HepG2 (cell line): Measurements from ENCODE around the gene LCORL. TPM values are rescaled to one million over a fixed set of nuclear protein-coding genes. Genes with fewer than 3 reads are reported as not detected.

Experiments used
- ATAC-seq: fragments of 200-7000 bp; cut with Tn5 transposase; 3 replicates; pipeline ENCODE4 v1.9.1; 2020; ENCODE audit warnings: mild to moderate bottlenecking, moderate library complexity
- BruUV-seq: library from RNA; stranded (reverse); fragments of 400-500 nt; replicated peaks from 2 replicates; lab custom pipeline; 2021; lab: Mats Ljungman, UMichigan
- CTCF ChIA-PET: fragments of 300-600 bp; formaldehyde crosslinking; extraction: SDS; loops from one replicate; lab custom pipeline; 2021; ENCODE audit warnings: low total read pairs, inconsistent platforms, low intra/inter-chr PET ratio; lab: Yijun Ruan, JAX
- POLR2A ChIA-PET: fragments of 350-600 bp; sonication (Branson Sonifier 250); formaldehyde crosslinking; loops from one replicate; lab custom pipeline; 2020; ENCODE audit warnings: antibody characterized with exemption, inconsistent platforms; lab: Yijun Ruan, JAX
- DNase-seq: peaks from one replicate; pipeline ENCODE4 v3.0.0-alpha.2; 2015; ENCODE audit warnings: low spot score
- FAIRE-seq: peaks from 3 replicates; lab custom pipeline; 2011; peaks lifted over from hg19 to GRCh38; lab: Jason Lieb, UNC
- H2AFZ ChIP-seq: one replicate; pipeline ENCODE4 v1.6.1; 2011; ENCODE audit warnings: low read length, inconsistent platforms
- H3K27ac ChIP-seq: fragments of 300-600 bp; 3 replicates; pipeline ENCODE4 v1.8.0; 2011; ENCODE audit warnings: mixed run types, mild to moderate bottlenecking, mixed read lengths, low read length, inconsistent platforms; ENCODE audit not compliant: insufficient read depth; ENCODE audit errors: extremely low read length
- H3K27me3 ChIP-seq, 2 experiments: fragments of 200-600 bp in 1 of 2; 2 replicates in 1 of 2; 3 replicates in 1 of 2; pipeline versions ENCODE4 v1.6.0 to v1.8.0; 2011; ENCODE audit warnings: low read length in 2 of 2, mild to moderate bottlenecking in 2 of 2, moderate library complexity in 2 of 2, inconsistent platforms in 1 of 2; ENCODE audit not compliant: insufficient read depth in 2 of 2, control insufficient read depth in 1 of 2
- H3K36me3 ChIP-seq, 2 experiments: fragments of 200-600 bp in 1 of 2; replicated peaks in 1 of 2; 2 replicates in 1 of 2; 3 replicates in 1 of 2; pipeline versions ENCODE4 v1.5.1 to v1.8.0; 2011; ENCODE audit warnings: low read length in 2 of 2, inconsistent platforms in 1 of 2; ENCODE audit not compliant: insufficient read depth in 2 of 2, control insufficient read depth in 1 of 2
- H3K4me1 ChIP-seq: 2 replicates; pipeline ENCODE4 v1.5.1; 2012; ENCODE audit warnings: low read length, inconsistent platforms; ENCODE audit not compliant: insufficient read depth
- H3K4me2 ChIP-seq: 2 replicates; pipeline ENCODE4 v1.6.0; 2011; ENCODE audit warnings: low read depth, low read length, inconsistent platforms
- H3K4me3 ChIP-seq, 3 experiments: fragments of 200-600 bp in 1 of 3; sonication (generic), shearing (Covaris generic) in 1 of 3; replicated peaks in 1 of 3; 2 replicates each; pipeline ENCODE4 v1.5.1; 2011 to 2016; ENCODE audit warnings: low read length in 3 of 3, inconsistent platforms in 2 of 3, low read depth in 2 of 3, mild to moderate bottlenecking in 2 of 3, control low read depth in 1 of 3, mixed read lengths in 1 of 3; ENCODE audit not compliant: insufficient read depth in 1 of 3
- H3K79me2 ChIP-seq: one replicate; pipeline ENCODE4 v1.6.1; 2011; ENCODE audit warnings: low read length, inconsistent platforms; ENCODE audit not compliant: insufficient read depth
- H3K9ac ChIP-seq: 2 replicates; pipeline ENCODE4 v1.6.0; 2011; ENCODE audit warnings: mild to moderate bottlenecking, low read depth, low read length, inconsistent platforms; ENCODE audit not compliant: insufficient read depth
- H3K9me3 ChIP-seq: 2 replicates; pipeline ENCODE4 v1.5.1; 2012; ENCODE audit warnings: mild to moderate bottlenecking, low read length
- H4K20me1 ChIP-seq: 2 replicates; pipeline ENCODE4 v1.6.0; 2011; ENCODE audit warnings: inconsistent platforms, mild to moderate bottlenecking, low read length, moderate library complexity; ENCODE audit not compliant: insufficient read depth
- DRAP1 ChIP-seq: IDR thresholded peaks from 2 replicates; pipeline ENCODE4 v1.6.1; 2016; ENCODE audit warnings: missing genetic modification reagents, missing compliant biosample characterization
- PAF1 ChIP-seq: IDR thresholded peaks from 2 replicates; pipeline ENCODE4 v1.6.1; 2016; ENCODE audit warnings: missing genetic modification reagents, missing compliant biosample characterization
- RBM39 ChIP-seq: fragments of 200-400 bp; formaldehyde crosslinking; IDR thresholded peaks from one replicate; pipeline ENCODE4 v1.6.1; 2018; ENCODE audit warnings: antibody characterized with exemption, mild to moderate bottlenecking, low read depth, low read length; ENCODE audit not compliant: poor library complexity, severe bottlenecking
- SMYD3 ChIP-seq: sonication (generic); formaldehyde crosslinking; IDR thresholded peaks from 2 replicates; pipeline ENCODE4 v1.8.1; 2023; ENCODE audit warnings: mild to moderate bottlenecking, missing genetic modification reagents
- TEAD2 ChIP-seq: sonication (generic); formaldehyde crosslinking; IDR thresholded peaks from 2 replicates; pipeline ENCODE4 v1.9.0; 2021; ENCODE audit warnings: missing genetic modification reagents
- TEAD3 ChIP-seq: optimal IDR thresholded peaks from 2 replicates; pipeline ENCODE3; 2016; ENCODE audit warnings: borderline replicate concordance
- ZNF326 ChIP-seq: sonication (generic); formaldehyde crosslinking; IDR thresholded peaks from 2 replicates; pipeline ENCODE4 v1.4.0; 2020; ENCODE audit warnings: missing genetic modification reagents, borderline replicate concordance
- ZNF644 ChIP-seq: IDR thresholded peaks from 2 replicates; pipeline ENCODE4 v1.6.1; 2016; ENCODE audit warnings: low read depth
- WGBS: methylation state at CpG from one replicate; pipeline ENCODE4 v1.1.6; 2017; ENCODE audit warnings: low lambda C conversion rate; 5-methylcytosine and 5-hydroxymethylcytosine counted together
- in situ Hi-C: cut with HindIII; loops from 2 replicates; pipeline ENCODE4 v1.10.0; 2017; ENCODE audit warnings: low pct_unique_long_range_greater_than_20kb; ENCODE audit not compliant: extremely low pct_ligation_motif_present
- intact Hi-C: fragments of 100-400 bp; cut with micrococcal nuclease; formaldehyde crosslinking; loops from one replicate; pipeline ENCODE4 v1.10.0; 2022; ENCODE audit not compliant: unreplicated experiment
- polyA plus RNA-seq, 8 experiments: library from polyadenylated mRNA; depleted of rRNA in 3 of 8; stranded (reverse) in 7 of 8; unstranded in 1 of 8; fragments of >200 nt; fragmentation: Illumina TruSeq in 4 of 8; extraction: Trizol in 4 of 8; gene quantifications; 2 replicates each; pipeline versions ENCODE4 v1.2.1 to v1.2.3, GENCODE V29; 2011 to 2016; ENCODE audit warnings: low read depth in 4 of 8, missing spikeins in 1 of 8, mixed read lengths in 1 of 8; ENCODE audit not compliant: insufficient read depth in 1 of 8
- total RNA-seq, 5 experiments: library from RNA; depleted of rRNA; stranded (reverse); fragments of >200 nt; fragmentation: Illumina TruSeq; extraction: Trizol; gene quantifications; 2 replicates each; pipeline ENCODE4 v1.2.3, GENCODE V29; 2016; ENCODE audit warnings: low read depth in 1 of 5
- TF ChIP-seq, protein P1 (sequence below): sonication (generic); formaldehyde crosslinking; IDR thresholded peaks from 2 replicates; pipeline ENCODE4 v1.5.0; 2020; ENCODE audit warnings: mild to moderate bottlenecking, low read depth, missing genetic modification reagents, borderline replicate concordance
- TF ChIP-seq, protein P2 (sequence below): sonication (generic); formaldehyde crosslinking; IDR thresholded peaks from 2 replicates; pipeline ENCODE4 v1.5.1; 2020; ENCODE audit warnings: missing genetic modification reagents, mild to moderate bottlenecking, borderline replicate concordance
- TF ChIP-seq, protein P3 (sequence below): sonication (generic); formaldehyde crosslinking; IDR thresholded peaks from 2 replicates; pipeline ENCODE4 v1.4.0; 2020; ENCODE audit warnings: mild to moderate bottlenecking, missing genetic modification reagents
- TF ChIP-seq, protein P4 (sequence below), 2 experiments: sonication (generic) in 1 of 2; formaldehyde crosslinking in 1 of 2; IDR thresholded peaks; 2 replicates each; pipeline versions ENCODE4 v1.4.0 to v1.6.1; 2018 to 2020; ENCODE audit warnings: missing genetic modification reagents in 2 of 2, borderline replicate concordance in 1 of 2, low read depth in 1 of 2, mild to moderate bottlenecking in 1 of 2, missing biosample characterization in 1 of 2

LCORL gene
- total and polyA plus RNA-seq, 2 of the 13 experiments (the other 11 are each of a cell fraction or from before 2014, with no cell fraction given), result 5.3 to 14.5 TPM

- Histone ChIP-seq H3K36me3 (no peaks in the 10 kb centered on the region), H4K20me1 (no peaks in the 10 kb centered on the region), H3K9me3 (no peaks in the 10 kb centered on the region), H3K4me2 (no peak overlapping the region), H2AFZ (no peak overlapping the region), H3K27me3 (no peaks in the 10 kb centered on the region), H3K9ac (no peak overlapping the region), H3K4me3 (no peak overlapping the region), H3K4me1 (peaks cover 14% of the 10 kb centered on the region), H3K27ac (no peak overlapping the region), H3K79me2 (no peaks in the 10 kb centered on the region)
- ChIA-PET POLR2A (no interaction called here), CTCF (no interaction called here)
- no TSS peak for BruUV-seq
- in situ Hi-C loops, result no loop called here
- ATAC-seq (no peak), FAIRE-seq (no peak), DNase-seq (no peak)
- WGBS, result 98% methylated on average over 4 of the region's 4 CpGs
- intact Hi-C loops, result no loop called here
- TF ChIP-seq ZNF326 (CRISPR knock-in tag), result no peak
- TF ChIP-seq ZNF644 (CRISPR knock-in tag), result no peak
- no peak for TF ChIP-seq TEAD2 (CRISPR knock-in tag)
- TF ChIP-seq, protein P1, sequence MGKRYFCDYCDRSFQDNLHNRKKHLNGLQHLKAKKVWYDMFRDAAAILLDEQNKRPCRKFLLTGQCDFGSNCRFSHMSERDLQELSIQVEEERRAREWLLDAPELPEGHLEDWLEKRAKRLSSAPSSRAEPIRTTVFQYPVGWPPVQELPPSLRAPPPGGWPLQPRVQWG (CRISPR knock-in tag), result no peak
- TF ChIP-seq, protein P2, sequence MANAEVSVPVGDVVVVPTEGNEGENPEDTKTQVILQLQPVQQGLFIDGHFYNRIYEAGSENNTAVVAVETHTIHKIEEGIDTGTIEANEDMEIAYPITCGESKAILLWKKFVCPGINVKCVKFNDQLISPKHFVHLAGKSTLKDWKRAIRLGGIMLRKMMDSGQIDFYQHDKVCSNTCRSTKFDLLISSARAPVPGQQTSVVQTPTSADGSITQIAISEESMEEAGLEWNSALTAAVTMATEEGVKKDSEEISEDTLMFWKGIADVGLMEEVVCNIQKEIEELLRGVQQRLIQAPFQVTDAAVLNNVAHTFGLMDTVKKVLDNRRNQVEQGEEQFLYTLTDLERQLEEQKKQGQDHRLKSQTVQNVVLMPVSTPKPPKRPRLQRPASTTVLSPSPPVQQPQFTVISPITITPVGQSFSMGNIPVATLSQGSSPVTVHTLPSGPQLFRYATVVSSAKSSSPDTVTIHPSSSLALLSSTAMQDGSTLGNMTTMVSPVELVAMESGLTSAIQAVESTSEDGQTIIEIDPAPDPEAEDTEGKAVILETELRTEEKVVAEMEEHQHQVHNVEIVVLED (CRISPR knock-in tag), result no peak
- TF ChIP-seq DRAP1 (CRISPR knock-in tag), result no peak
- TF ChIP-seq SMYD3 (CRISPR knock-in tag), result no peak
- TF ChIP-seq, protein P3, sequence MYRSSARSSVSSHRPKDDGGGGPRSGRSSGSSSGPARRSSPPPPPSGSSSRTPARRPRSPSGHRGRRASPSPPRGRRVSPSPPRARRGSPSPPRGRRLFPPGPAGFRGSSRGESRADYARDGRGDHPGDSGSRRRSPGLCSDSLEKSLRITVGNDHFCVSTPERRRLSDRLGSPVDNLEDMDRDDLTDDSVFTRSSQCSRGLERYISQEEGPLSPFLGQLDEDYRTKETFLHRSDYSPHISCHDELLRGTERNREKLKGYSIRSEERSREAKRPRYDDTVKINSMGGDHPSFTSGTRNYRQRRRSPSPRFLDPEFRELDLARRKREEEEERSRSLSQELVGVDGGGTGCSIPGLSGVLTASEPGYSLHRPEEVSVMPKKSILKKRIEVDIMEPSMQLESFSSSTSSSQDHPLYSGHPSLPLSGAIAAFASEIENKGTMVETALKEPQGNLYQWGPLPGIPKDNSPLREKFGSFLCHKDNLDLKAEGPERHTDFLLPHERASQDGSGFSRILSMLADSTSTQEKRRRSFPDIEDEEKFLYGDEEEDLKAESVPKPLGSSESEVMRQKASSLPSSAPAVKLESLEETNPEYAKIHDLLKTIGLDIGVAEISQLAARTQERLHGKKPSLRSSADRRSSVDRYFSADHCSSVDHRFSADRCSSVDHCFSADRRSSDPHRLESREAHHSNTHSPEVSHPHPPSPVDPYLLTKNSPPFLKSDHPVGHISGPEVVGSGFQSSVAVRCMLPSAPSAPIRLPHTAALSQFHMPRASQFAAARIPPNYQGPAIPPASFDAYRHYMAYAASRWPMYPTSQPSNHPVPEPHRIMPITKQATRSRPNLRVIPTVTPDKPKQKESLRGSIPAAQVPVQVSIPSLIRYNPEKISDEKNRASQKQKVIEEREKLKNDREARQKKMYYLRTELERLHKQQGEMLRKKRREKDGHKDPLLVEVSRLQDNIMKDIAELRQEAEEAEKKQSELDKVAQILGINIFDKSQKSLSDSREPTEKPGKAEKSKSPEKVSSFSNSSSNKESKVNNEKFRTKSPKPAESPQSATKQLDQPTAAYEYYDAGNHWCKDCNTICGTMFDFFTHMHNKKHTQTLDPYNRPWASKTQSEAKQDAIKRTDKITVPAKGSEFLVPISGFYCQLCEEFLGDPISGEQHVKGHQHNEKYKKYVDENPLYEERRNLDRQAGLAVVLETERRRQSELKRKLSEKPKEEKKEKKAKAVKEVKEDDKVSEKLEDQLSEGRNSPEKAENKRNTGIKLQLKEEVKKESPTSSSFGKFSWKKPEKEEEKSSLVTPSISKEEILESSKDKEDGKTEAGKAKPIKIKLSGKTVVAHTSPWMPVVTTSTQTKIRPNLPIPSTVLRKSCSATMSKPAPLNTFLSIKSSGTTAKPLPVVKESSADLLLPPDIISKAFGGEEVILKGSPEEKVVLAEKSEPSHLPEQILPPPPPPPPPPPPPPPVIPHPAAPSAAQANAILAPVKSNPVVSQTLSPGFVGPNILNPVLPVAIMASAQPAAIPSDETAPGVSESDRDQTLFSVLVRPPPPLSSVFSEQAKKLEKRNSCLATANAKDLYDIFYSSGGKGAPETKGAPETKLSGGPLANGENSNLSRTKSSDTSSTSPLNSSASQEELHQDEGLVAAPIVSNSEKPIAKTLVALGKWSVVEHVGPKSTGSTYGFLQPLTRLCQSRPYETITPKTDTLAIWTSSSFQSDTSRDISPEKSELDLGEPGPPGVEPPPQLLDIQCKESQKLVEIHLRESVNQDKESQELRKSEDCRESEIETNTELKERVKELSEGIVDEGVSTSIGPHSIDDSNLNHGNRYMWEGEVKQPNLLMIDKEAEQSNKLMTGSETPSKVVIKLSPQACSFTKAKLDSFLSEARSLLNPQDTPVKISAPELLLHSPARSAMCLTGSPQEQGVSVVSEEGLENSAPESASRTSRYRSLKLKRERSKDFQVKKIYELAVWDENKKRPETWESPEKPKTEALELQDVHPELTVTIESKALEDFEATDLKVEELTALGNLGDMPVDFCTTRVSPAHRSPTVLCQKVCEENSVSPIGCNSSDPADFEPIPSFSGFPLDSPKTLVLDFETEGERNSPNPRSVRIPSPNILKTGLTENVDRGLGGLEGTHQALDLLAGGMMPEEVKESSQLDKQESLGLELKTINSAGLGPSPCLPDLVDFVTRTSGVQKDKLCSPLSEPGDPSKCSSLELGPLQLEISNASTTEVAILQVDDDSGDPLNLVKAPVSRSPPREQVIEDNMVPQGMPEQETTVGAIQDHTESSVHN (CRISPR knock-in tag), result no peak
- no peak for TF ChIP-seq PAF1 (CRISPR knock-in tag)
- no peak for TF ChIP-seq RBM39
- TF ChIP-seq, protein P4, sequence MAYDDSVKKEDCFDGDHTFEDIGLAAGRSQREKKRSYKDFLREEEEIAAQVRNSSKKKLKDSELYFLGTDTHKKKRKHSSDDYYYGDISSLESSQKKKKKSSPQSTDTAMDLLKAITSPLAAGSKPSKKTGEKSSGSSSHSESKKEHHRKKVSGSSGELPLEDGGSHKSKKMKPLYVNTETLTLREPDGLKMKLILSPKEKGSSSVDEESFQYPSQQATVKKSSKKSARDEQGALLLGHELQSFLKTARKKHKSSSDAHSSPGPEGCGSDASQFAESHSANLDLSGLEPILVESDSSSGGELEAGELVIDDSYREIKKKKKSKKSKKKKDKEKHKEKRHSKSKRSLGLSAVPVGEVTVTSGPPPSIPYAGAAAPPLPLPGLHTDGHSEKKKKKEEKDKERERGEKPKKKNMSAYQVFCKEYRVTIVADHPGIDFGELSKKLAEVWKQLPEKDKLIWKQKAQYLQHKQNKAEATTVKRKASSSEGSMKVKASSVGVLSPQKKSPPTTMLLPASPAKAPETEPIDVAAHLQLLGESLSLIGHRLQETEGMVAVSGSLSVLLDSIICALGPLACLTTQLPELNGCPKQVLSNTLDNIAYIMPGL (CRISPR knock-in tag; IDR thresholded peaks at IDR 0.05; ENCODE audit: borderline replicate concordance in 1 of 2, low read depth in 1 of 2), result no peak
- TF ChIP-seq TEAD3, result no peak
These were observed 144.6 kb downstream of the LCORL start for GRCh38 chr4:17876943-17877342.
